Loucy (cell line): ENCODE results near the gene RHBDL3.

Source experiments
- H2AFZ ChIP-seq: fragments of 200-600 bp; sonication (generic); 2 replicates; pipeline ENCODE4 v1.6.0; 2016; ENCODE audit warnings: antibody characterized with exemption, mild to moderate bottlenecking, low read length, moderate library complexity
- H3F3A ChIP-seq: fragments of 200-600 bp; 2 replicates; pipeline ENCODE4 v1.6.0; 2016; ENCODE audit warnings: antibody characterized with exemption, low read depth, mild to moderate bottlenecking
- H3K27me3 ChIP-seq: fragments of 200-600 bp; sonication (generic); 2 replicates; pipeline ENCODE4 v1.6.1; 2014; ENCODE audit warnings: low read length, mild to moderate bottlenecking; ENCODE audit not compliant: insufficient read depth, poor library complexity, severe bottlenecking
- H3K36me3 ChIP-seq: fragments of 200-600 bp; sonication (generic); 2 replicates; pipeline ENCODE4 v1.6.1; 2016; ENCODE audit warnings: low read length; ENCODE audit not compliant: insufficient read depth
- H3K4me1 ChIP-seq: fragments of 200-600 bp; sonication (generic); 2 replicates; pipeline ENCODE4 v1.5.1; 2014; ENCODE audit warnings: low read length, mild to moderate bottlenecking; ENCODE audit not compliant: insufficient read depth, poor library complexity, severe bottlenecking
- H3K4me2 ChIP-seq: fragments of 200-600 bp; sonication (generic); 2 replicates; pipeline ENCODE4 v1.6.0; 2014; ENCODE audit warnings: antibody characterized with exemption, low read length, low read depth, mild to moderate bottlenecking; ENCODE audit not compliant: poor library complexity, severe bottlenecking
- H3K4me3 ChIP-seq: fragments of 200-600 bp; sonication (generic); 2 replicates; pipeline ENCODE4 v1.5.1; 2014; ENCODE audit warnings: low read length, mild to moderate bottlenecking, mixed read lengths; ENCODE audit not compliant: poor library complexity, severe bottlenecking
- H3K79me2 ChIP-seq: fragments of 200-600 bp; sonication (generic); 2 replicates; pipeline ENCODE4 v1.6.1; 2014; ENCODE audit warnings: low read length; ENCODE audit not compliant: insufficient read depth
- H3K9ac ChIP-seq: fragments of 200-600 bp; sonication (generic); 2 replicates; pipeline ENCODE4 v1.6.0; 2014; ENCODE audit warnings: mild to moderate bottlenecking, low read depth, low read length, moderate library complexity; ENCODE audit not compliant: poor library complexity, severe bottlenecking
- H3K9me2 ChIP-seq: fragments of 200-600 bp; sonication (generic); replicated peaks from 2 replicates; pipeline ENCODE4 v1.6.1; 2016; ENCODE audit warnings: low read depth, low read length, mixed read lengths
- H3K9me3 ChIP-seq: fragments of 200-600 bp; sonication (generic); 2 replicates; pipeline ENCODE4 v1.6.1; 2014; ENCODE audit warnings: mild to moderate bottlenecking, antibody characterized with exemption, low read length, low read depth; ENCODE audit not compliant: insufficient read depth
- H4K20me1 ChIP-seq: fragments of 200-600 bp; sonication (generic); 2 replicates; pipeline ENCODE4 v1.6.0; 2014; ENCODE audit warnings: antibody characterized with exemption, low read length, mild to moderate bottlenecking; ENCODE audit not compliant: insufficient read depth, poor library complexity, severe bottlenecking
- EZH2phosphoT487 ChIP-seq: fragments of 200-600 bp; IDR thresholded peaks from 2 replicates; pipeline ENCODE4 v1.6.1; 2018; ENCODE audit warnings: antibody characterized with exemption, mild to moderate bottlenecking, moderate library complexity, borderline replicate concordance
- TF ChIP-seq, protein P1 (sequence below): fragments of 200-600 bp; sonication (generic); conservative IDR thresholded peaks from 2 replicates; pipeline ENCODE4 v1.5.1; 2014; ENCODE audit warnings: mild to moderate bottlenecking, antibody characterized with exemption, low read length

The RHBDL3 gene

GRCh38 chr17:32277284-32277683 is 11.7 kb downstream of the RHBDL3 start:
- Histone ChIP-seq H2AFZ (no peak overlapping the region), H3K4me1 (no peaks in the 10 kb centered on the region), H4K20me1 (no peaks in the 10 kb centered on the region), H3K4me3 (no peak overlapping the region), H3K9me2 (no peaks in the 10 kb centered on the region), H3K36me3 (no peaks in the 10 kb centered on the region), H3F3A (no peaks in the 10 kb centered on the region), H3K27me3 (no peaks in the 10 kb centered on the region), H3K9me3 (no peaks in the 10 kb centered on the region), H3K4me2 (no peak overlapping the region), H3K79me2 (no peaks in the 10 kb centered on the region), H3K9ac (no peak overlapping the region)
- no peak for TF ChIP-seq EZH2phosphoT487
- TF ChIP-seq, protein P1, sequence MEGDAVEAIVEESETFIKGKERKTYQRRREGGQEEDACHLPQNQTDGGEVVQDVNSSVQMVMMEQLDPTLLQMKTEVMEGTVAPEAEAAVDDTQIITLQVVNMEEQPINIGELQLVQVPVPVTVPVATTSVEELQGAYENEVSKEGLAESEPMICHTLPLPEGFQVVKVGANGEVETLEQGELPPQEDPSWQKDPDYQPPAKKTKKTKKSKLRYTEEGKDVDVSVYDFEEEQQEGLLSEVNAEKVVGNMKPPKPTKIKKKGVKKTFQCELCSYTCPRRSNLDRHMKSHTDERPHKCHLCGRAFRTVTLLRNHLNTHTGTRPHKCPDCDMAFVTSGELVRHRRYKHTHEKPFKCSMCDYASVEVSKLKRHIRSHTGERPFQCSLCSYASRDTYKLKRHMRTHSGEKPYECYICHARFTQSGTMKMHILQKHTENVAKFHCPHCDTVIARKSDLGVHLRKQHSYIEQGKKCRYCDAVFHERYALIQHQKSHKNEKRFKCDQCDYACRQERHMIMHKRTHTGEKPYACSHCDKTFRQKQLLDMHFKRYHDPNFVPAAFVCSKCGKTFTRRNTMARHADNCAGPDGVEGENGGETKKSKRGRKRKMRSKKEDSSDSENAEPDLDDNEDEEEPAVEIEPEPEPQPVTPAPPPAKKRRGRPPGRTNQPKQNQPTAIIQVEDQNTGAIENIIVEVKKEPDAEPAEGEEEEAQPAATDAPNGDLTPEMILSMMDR = no peak

DNA sequence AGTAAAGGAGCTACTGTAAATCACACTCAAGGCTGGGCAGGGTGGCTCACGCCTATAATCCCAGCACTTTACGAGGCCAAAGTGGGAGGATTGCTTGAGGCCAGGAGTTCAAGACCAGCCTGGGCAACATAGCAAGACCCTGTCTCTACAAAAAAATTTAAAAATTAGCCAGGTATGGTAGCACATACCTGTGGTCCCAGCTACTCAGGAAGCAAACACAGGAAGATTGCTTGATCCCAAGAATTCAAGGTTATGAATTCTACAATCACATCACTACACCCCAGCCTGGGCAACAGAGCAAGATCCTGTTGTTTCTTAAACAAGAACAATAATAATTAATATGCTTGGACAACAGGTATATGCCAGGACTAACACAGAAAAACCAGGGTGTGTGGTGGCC is 13.2 kb downstream of the RHBDL3 start:
- no peaks in the 10 kb centered on the region for H3K36me3 ChIP-seq
- H3K9me3 ChIP-seq = no peaks in the 10 kb centered on the region
- no peak overlapping the region for H3K9ac ChIP-seq
- H3K27me3 ChIP-seq = no peaks in the 10 kb centered on the region
- no peaks in the 10 kb centered on the region for H3K9me2 ChIP-seq
- H3K4me3 ChIP-seq = no peak overlapping the region
- no peaks in the 10 kb centered on the region for H3K4me1 ChIP-seq
- no peaks in the 10 kb centered on the region for H3K79me2 ChIP-seq
- TF ChIP-seq, protein P1 = no peak
- no peak for TF ChIP-seq EZH2phosphoT487
- H2AFZ ChIP-seq = no peak overlapping the region
- no peaks in the 10 kb centered on the region for H4K20me1 ChIP-seq
- no peak overlapping the region for H3K4me2 ChIP-seq
- H3F3A ChIP-seq = no peaks in the 10 kb centered on the region

DNA sequence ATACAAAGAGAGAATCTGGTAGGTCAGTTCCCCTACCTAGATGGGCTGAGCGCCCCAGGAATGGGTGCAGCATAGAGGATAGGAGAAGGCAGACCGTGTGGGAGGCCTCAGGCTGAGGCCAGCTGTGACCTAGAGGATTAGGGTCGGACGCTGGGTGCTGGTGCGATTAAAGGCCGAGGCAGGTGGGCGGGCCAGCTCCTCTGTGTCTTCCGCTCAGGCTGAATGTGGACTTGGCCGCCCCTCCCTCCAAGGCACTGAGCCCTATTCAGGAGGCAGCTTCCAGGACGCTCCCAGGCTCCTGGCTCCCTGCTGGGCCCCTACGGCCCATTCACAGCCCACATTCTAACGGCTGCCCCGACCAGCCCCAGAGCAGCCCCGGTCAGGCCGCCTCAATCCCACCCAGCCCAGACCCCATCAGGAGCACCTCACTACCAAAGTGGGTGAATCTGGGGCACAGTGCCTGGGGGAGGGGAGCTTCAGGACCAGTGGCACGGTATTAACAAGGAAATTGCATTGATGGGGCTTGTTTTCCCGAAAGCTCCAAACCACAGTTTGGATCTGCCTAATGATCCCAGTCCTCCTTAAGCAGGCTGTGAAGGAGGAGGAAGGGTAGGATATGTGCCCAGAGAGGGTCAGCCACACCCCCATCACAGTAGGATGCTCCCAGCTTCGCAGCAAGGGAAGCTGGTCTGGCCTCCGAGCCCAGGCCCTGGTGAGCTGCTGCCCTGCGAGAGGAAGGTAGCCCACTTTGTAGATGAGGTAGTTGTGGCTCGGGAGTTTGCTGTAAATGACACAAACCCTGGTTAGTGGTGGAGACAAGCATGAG is 14.5 kb downstream of the RHBDL3 start:
- H3K4me2 ChIP-seq = no peak overlapping the region
- H2AFZ ChIP-seq = no peak overlapping the region
- H3K9me3 ChIP-seq = no peaks in the 10 kb centered on the region
- H3K4me1 ChIP-seq = no peaks in the 10 kb centered on the region
- H4K20me1 ChIP-seq = no peaks in the 10 kb centered on the region
- H3K27me3 ChIP-seq = no peaks in the 10 kb centered on the region
- H3K9me2 ChIP-seq = no peaks in the 10 kb centered on the region
- TF ChIP-seq, protein P1 = no peak
- TF ChIP-seq EZH2phosphoT487 = no peak
- no peaks in the 10 kb centered on the region for H3F3A ChIP-seq
- H3K79me2 ChIP-seq = no peaks in the 10 kb centered on the region
- no peaks in the 10 kb centered on the region for H3K36me3 ChIP-seq
- H3K4me3 ChIP-seq = no peak overlapping the region
- no peak overlapping the region for H3K9ac ChIP-seq
